VCaP (cell line): Measurements from ENCODE around the gene FER1L5.

ENCODE experiments used
- H3K27ac ChIP-seq: fragments of 450-650 bp; 2 replicates; pipeline ENCODE4 v1.5.1; 2017
- CTCF ChIP-seq: fragments of 450-650 bp; conservative IDR thresholded peaks from 2 replicates; pipeline ENCODE4 v1.5.1; 2017; ENCODE audit warnings: mild to moderate bottlenecking, moderate library complexity

Gene FER1L5

GRCh38 chr2:96683972-96684820 lies 41.6 kb downstream of the FER1L5 start:
- no peak for TF ChIP-seq CTCF
- no peak overlapping the region for H3K27ac ChIP-seq

- H3K27ac ChIP-seq = no peak overlapping the region
- no peak for TF ChIP-seq CTCF
Observed at GRCh38 chr2:96684883-96685576, 42.5 kb downstream of the FER1L5 start.

GRCh38 chr2:96685577-96686459 lies 43.3 kb downstream of the FER1L5 start:
- H3K27ac ChIP-seq = no peak overlapping the region
- TF ChIP-seq CTCF = no peak

GRCh38 chr2:96687266-96687665 lies 44.7 kb downstream of the FER1L5 start:
- no peak overlapping the region for H3K27ac ChIP-seq
- no peak for TF ChIP-seq CTCF

- no peak overlapping the region for H3K27ac ChIP-seq
- no peak for TF ChIP-seq CTCF
Observed at GRCh38 chr2:96687711-96688640, 45.4 kb downstream of the FER1L5 start.

- no peak for TF ChIP-seq CTCF
- no peak overlapping the region for H3K27ac ChIP-seq
Observed at GRCh38 chr2:96688649-96689430, 46.3 kb downstream of the FER1L5 start.
